GM12801 (cell line): ENCODE results near the gene FCHSD1.

ENCODE experiments used
- TF ChIP-seq, protein P1 (sequence below): IDR thresholded peaks from one replicate; pipeline ENCODE4 v1.5.1; 2011; ENCODE audit warnings: control low read depth; ENCODE audit not compliant: insufficient read length; ENCODE audit errors: extremely low read depth

FCHSD1 gene

DNA sequence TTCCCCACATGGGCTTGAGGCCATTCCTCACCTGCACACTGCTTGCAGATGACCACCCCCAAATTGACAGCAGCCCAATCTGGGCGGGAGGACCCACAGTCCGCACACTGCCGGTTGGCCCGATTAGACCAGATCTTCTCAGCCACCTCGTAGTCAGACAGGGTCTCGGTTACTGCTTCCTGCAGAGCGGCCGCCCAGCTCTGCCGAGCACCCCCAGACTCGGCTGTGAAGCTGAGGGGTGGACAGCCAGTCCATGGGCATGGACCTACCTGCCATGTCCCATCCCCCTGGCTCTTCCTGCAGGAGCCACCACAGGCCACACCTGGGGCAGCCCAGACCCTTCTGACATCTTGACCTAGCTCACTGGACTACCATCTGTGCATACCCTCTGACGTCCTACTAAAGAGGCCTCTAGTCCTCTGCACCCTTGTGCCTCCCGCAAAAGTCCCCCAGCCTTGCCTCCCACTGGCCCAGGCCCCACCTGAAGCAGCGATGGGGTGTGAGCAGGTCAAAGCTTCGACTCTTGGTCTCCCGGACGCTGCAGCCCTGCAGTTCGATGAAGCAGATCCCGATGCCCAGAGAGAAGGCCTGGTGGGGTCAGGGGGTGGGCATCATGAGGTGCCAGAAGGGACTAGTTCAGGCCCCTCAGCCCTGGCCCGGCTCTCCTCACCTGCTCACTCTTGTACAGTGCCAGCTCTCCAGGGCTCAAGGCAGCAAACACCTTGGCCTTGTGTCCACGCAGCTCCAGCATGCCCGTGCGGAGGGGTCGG, 21.0 kb upstream of the FCHSD1 start:
- TF ChIP-seq, protein P1, sequence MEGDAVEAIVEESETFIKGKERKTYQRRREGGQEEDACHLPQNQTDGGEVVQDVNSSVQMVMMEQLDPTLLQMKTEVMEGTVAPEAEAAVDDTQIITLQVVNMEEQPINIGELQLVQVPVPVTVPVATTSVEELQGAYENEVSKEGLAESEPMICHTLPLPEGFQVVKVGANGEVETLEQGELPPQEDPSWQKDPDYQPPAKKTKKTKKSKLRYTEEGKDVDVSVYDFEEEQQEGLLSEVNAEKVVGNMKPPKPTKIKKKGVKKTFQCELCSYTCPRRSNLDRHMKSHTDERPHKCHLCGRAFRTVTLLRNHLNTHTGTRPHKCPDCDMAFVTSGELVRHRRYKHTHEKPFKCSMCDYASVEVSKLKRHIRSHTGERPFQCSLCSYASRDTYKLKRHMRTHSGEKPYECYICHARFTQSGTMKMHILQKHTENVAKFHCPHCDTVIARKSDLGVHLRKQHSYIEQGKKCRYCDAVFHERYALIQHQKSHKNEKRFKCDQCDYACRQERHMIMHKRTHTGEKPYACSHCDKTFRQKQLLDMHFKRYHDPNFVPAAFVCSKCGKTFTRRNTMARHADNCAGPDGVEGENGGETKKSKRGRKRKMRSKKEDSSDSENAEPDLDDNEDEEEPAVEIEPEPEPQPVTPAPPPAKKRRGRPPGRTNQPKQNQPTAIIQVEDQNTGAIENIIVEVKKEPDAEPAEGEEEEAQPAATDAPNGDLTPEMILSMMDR: no peak

DNA sequence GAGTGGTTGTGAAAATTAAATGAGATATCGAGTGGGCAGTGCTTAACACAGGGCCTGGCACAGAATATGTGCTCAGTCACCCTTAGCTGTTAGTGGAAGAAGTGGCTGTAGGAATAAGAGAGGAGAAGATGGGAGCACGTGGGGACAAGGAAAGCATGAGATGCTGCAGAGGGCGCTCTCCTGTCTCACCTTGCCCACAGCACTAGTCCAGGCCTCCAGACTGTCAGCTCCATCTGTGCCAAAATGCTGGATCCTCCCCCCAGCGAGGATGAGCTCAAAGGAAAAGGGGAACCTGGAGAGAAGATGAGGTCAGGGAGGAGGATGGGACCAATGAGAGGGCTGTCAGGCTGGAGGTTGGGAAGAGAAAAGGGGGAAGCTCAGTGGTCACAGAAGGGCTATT, 18.3 kb upstream of the FCHSD1 start:
- TF ChIP-seq, protein P1: no peak

DNA sequence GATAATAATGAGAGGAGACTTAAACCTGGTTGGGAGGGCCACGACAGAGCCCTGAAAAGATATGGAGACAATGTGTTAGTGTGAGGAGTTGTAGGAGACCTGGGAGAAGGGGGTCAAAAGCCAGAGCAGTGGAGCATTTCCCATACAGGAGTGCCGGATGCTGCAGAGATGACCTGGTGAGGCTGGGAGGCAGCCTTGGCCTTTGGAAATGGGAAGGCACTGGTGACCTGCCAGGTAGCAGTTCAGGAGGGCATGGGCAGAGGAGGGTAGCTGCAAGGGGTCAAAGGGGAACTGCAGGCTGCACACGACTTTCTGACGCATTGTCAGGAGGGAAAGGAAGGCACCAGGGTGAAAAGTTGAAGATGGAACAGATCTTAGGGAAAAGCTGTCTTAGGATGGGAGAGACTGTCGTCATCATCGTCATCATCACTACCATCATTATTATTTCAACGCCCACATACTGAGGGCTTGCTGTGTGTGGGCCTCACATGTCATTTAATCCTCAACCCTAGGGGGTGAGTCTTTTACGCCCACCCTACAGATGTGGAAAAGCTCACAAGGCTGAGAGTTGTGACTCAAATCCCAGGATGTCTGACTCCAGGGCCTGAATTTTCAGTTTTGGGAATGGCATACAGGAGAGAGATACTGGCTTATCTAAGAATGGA, 17.5 kb upstream of the FCHSD1 start:
- TF ChIP-seq, protein P1: no peak

DNA sequence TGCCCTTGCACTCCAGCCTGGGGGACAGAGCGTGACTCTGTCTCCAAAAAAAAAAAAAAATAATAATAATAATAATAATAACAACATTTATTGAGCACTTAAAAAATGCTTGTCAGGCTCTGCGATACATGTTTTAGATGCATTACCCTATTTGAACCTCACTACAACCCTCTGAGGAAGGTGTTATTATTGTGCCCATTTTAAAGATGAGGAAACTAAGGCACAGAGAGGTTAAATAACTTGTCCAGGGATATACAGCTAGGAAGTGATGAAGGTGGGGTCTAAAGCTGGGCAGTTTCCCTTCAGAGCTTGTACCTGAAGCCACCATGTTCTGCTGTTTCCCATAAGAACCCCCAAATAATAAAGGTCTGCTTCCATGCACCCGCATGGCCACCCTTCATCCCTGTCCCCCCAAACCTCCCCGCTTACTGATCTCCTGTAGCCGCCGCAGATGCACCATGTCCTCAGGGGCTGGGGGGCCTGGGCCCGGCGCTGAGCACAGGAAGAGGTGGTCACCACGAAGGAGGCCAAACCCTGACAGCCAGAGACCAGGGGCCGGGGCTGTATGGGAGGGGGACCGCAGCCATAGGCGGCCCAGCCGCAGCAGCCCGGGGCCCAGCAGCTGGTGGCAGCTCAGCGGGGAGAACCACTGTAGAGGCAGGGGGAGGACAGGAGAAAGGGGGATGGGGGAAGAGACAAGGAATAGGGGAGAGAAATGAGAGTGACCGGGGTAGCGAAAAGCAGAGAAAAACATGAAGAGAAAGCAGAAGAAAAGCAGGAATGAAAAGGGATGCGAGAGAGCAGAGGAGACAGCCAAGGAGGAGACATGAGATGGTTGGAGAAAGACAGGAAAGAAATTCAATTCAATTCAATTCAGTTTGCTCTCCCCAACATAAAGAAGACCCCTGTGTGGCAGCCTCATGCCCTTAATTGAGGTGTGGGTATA, 15.1 kb upstream of the FCHSD1 start:
- TF ChIP-seq, protein P1: no peak

DNA sequence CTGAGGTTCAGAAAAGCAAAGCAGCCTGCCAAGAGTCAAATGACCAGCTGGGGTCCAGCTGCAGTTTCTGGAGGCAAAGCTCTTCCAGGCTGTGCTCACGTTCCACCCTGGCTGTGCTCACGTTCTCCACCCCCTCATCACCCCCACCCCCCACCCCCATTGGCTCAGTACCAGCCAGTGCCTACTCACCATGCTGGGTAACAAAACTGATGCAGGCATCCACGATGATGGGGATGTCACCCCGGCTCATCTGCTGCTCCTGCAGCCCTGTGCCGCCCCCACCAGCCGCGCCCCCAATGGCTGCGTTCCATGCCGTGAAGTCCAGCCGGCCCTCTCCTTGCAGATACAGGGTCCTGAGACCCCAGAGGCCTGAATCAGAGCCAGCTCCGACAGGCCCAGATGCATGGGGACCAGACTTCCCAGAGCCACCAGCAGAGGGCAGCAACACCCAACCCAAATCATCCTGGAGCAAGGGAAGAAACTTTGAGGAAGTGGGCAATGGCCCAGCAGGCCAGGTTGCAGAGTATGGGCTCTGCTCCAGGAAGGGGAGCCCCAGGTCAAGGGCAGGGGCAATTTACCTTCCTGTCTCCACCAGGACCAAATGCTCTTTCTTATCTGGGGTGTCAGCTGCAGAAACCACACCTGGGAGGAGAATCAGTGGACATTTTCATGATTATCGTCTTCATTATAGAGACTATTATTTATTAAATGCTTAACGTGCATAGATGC, 13.7 kb upstream of the FCHSD1 start:
- TF ChIP-seq, protein P1: peak; percentile 3

DNA sequence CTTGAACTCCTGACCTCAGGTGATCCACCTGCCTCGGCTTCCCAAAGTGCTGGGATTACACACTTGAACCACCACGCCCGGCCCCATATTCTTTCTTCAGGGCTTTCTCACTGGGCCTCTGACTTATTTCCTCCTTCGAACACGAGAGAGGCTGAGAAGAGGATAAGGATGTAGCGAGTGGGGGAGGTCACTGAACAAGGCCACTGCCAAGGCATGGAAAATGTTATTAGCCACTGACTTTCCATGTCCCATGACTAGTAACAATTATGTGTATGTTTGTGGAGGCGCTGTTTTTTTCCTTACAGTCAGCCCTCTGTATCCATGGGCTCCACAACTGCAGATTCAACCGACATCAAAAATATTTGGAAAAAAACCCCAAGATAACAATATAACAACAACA, 12.3 kb upstream of the FCHSD1 start:
- TF ChIP-seq, protein P1: no peak
